Lung (tissue), 12 donors: ENCODE results near the gene TSPAN7. TPM values are rescaled to one million over a fixed set of nuclear protein-coding genes. Genes with fewer than 3 reads are reported as not detected.

Experiments used
- ATAC-seq: fragments of 200-7000 bp; cut with Tn5 transposase; one replicate; pipeline ENCODE4 v1.9.1; 2020; ENCODE audit warnings: moderate number of reproducible peaks; ENCODE audit not compliant: insufficient read depth, low FRiP score
- DNase-seq, 3 donors: peaks; one replicate each; pipeline ENCODE4 v3.0.0-alpha.2; 2013 to 2017
- H3K27ac ChIP-seq, 2 donors: one replicate each; pipeline ENCODE4 v1.5.1; 2013; ENCODE audit warnings: mild to moderate bottlenecking in 2 of 2, moderate library complexity in 2 of 2, control low read depth in 1 of 2, inconsistent platforms in 1 of 2, low read depth in 1 of 2, low read length in 1 of 2
- H3K27me3 ChIP-seq, 3 donors: one replicate each; pipeline ENCODE4 v1.5.1; 2013; ENCODE audit warnings: low read length in 2 of 3; ENCODE audit not compliant: control insufficient read depth in 3 of 3, insufficient read depth in 3 of 3
- H3K36me3 ChIP-seq, 4 donors: one replicate each; pipeline ENCODE4 v1.5.1; 2013; ENCODE audit warnings: low read length in 4 of 4, mild to moderate bottlenecking in 1 of 4, moderate library complexity in 1 of 4; ENCODE audit not compliant: control insufficient read depth in 4 of 4, insufficient read depth in 4 of 4
- H3K4me1 ChIP-seq, 5 donors: one replicate each; pipeline ENCODE4 v1.5.1; 2013; ENCODE audit warnings: low read length in 5 of 5, mild to moderate bottlenecking in 2 of 5, moderate library complexity in 1 of 5; ENCODE audit not compliant: control insufficient read depth in 5 of 5, insufficient read depth in 5 of 5
- H3K4me3 ChIP-seq: one replicate; pipeline ENCODE4 v1.5.1; 2013; ENCODE audit warnings: mild to moderate bottlenecking, control low read depth, moderate library complexity
- H3K9ac ChIP-seq, 2 donors: one replicate each; pipeline ENCODE4 v1.5.1; 2013; ENCODE audit warnings: low read length in 2 of 2, control low read depth in 1 of 2; ENCODE audit not compliant: insufficient read depth in 1 of 2
- H3K9me3 ChIP-seq, 4 donors: one replicate each; pipeline ENCODE4 v1.5.1; 2013; ENCODE audit warnings: low read length in 3 of 4, mild to moderate bottlenecking in 1 of 4, moderate library complexity in 1 of 4; ENCODE audit not compliant: control insufficient read depth in 4 of 4, insufficient read depth in 3 of 4
- CTCF ChIP-seq: IDR thresholded peaks from 2 replicates; pipeline ENCODE4 v1.5.1; 2012; ENCODE audit warnings: mild to moderate bottlenecking; ENCODE audit errors: control extremely low read depth, extremely low read depth
- WGBS, 2 donors: extraction: QIAGEN DNeasy Blood & Tissue Kit; methylation state at CpG; one replicate each; pipeline ENCODE4 v1.1.7; 2013; 5-methylcytosine and 5-hydroxymethylcytosine counted together
- polyA plus RNA-seq, 2 donors: library from polyadenylated mRNA; stranded (reverse); fragments of 200-250 nt; gene quantifications; one replicate each; pipeline ENCODE4 v1.2.1, GENCODE V29; 2013
- total RNA-seq, 2 donors: library from RNA; depleted of rRNA in 1 of 2; stranded (reverse); fragments of >200 nt in 1 of 2; gene quantifications; one replicate each; pipeline ENCODE4 v1.2.1, GENCODE V29; 2014 to 2021
- donor health status: control.
- donor health status: control.
- donor health status: Bipolar disorder and iron deficiency.
- donor health status: healthy.
- donor health status: DM: yes; HTN: yes; CAD: no.

Gene TSPAN7
- total and polyA plus RNA-seq, 4 donors: 36.4 to 52.4 (median 40.8) TPM

GRCh38 chrX:38595801-38596200, 34.5 kb downstream of the TSPAN7 start:
- no peak overlapping the region for H3K27ac ChIP-seq
- no peak overlapping the region for H3K4me3 ChIP-seq
- 18 to 34% methylated on average over 1 of the region's 1 CpG for WGBS, 2 donors
- H3K9me3 ChIP-seq: peaks cover 0 to 4% (median 0%) of the 10 kb centered on the region in 4 donors
- no peaks in the 10 kb centered on the region for H3K36me3 ChIP-seq
- no peak for DNase-seq
- no peak for ATAC-seq
- peaks cover 3 to 18% (median 4%) of the 10 kb centered on the region in 3 donors for H3K27me3 ChIP-seq
- TF ChIP-seq CTCF: no peak
- H3K9ac ChIP-seq: no peak overlapping the region
- H3K4me1 ChIP-seq: peaks cover 0 to 6% (median 3%) of the 10 kb centered on the region in 5 donors

- Histone ChIP-seq H3K27me3 (peaks cover 4 to 20% (median 7%) of the 10 kb centered on the region in 3 donors), H3K9ac (no peak overlapping the region), H3K9me3 (peaks cover 0 to 1% (median 0%) of the 10 kb centered on the region in 4 donors), H3K27ac (no peak overlapping the region), H3K4me3 (no peak overlapping the region), H3K36me3 (no peaks in the 10 kb centered on the region), H3K4me1 (peaks cover 0 to 6% (median 3%) of the 10 kb centered on the region in 5 donors)
- no peak for TF ChIP-seq CTCF
- WGBS, 2 donors: 48 to 79% methylated on average over 2 of the region's 2 CpGs
- no peak for DNase-seq
- ATAC-seq: no peak
Observed at GRCh38 chrX:38596939-38597338, 35.6 kb downstream of the TSPAN7 start.

- 35 to 75% methylated on average over 3 of the region's 3 CpGs for WGBS, 2 donors
- TF ChIP-seq CTCF: no peak
- Histone ChIP-seq H3K9me3 (peaks cover 0 to 2% (median 0%) of the 10 kb centered on the region in 4 donors), H3K9ac (no peak overlapping the region), H3K4me1 (peaks cover 0 to 6% (median 3%) of the 10 kb centered on the region in 5 donors), H3K27me3 (peaks cover 4 to 19% (median 12%) of the 10 kb centered on the region in 3 donors), H3K36me3 (no peaks in the 10 kb centered on the region), H3K4me3 (no peak overlapping the region), H3K27ac (no peak overlapping the region)
- peak in 2 of 3 donors; percentile 18 to 25 for DNase-seq
- ATAC-seq: no peak
Observed at GRCh38 chrX:38599796-38600755, 38.7 kb downstream of the TSPAN7 start.
